D721Med (cell line): ENCODE measurements around the gene CMTM7.

ENCODE experiments used
- DNase-seq: peaks from one replicate; pipeline ENCODE4 v3.0.0; 2011; ENCODE audit warnings: low spot score; ENCODE audit not compliant: insufficient read length
- FAIRE-seq: peaks from 2 replicates; lab custom pipeline; 2011; peaks lifted over from hg19 to GRCh38; lab: Jason Lieb, UNC
- CTCF ChIP-seq: IDR thresholded peaks from 2 replicates; pipeline ENCODE4 v1.5.1; 2012; ENCODE audit warnings: mild to moderate bottlenecking, control low read depth; ENCODE audit not compliant: insufficient read depth; ENCODE audit errors: missing control alignments

The CMTM7 gene

GRCh38 chr3:32391643-32392535 lies at the start of gene CMTM7:
TSS of gene CMTM7 (plus strand) at chr3:32391853. CDS start at chr3:32391907, 54 bp downstream.
- FAIRE-seq (no peak), DNase-seq (no peak)
- no peak for TF ChIP-seq CTCF

- no peak for FAIRE-seq
- DNase-seq = no peak
- no peak for TF ChIP-seq CTCF
Observed at GRCh38 chr3:32347343-32348125, 44.1 kb upstream of the CMTM7 start.

- no peak for DNase-seq
- FAIRE-seq = no peak
- TF ChIP-seq CTCF = no peak
Observed at GRCh38 chr3:32349184-32349583, 42.5 kb upstream of the CMTM7 start.

GRCh38 chr3:32352563-32352962 lies 39.1 kb upstream of the CMTM7 start:
- no peak for DNase-seq
- TF ChIP-seq CTCF = no peak
- no peak for FAIRE-seq

- TF ChIP-seq CTCF = no peak
- no peak for FAIRE-seq
Observed at GRCh38 chr3:32353351-32353750, 38.3 kb upstream of the CMTM7 start.

GRCh38 chr3:32354362-32354778 lies 37.3 kb upstream of the CMTM7 start:
- FAIRE-seq (no peak), DNase-seq (no peak)
- no peak for TF ChIP-seq CTCF

More at GRCh38 chr3:32353351-32353750, 38.3 kb upstream of the CMTM7 start:
- no peak for DNase-seq
